OCI-LY1 (cell line): ENCODE results near the gene MYO16.

Experiments
- CTCF ChIP-seq: fragments of 200-600 bp; sonication (generic), shearing (Covaris generic); IDR thresholded peaks from 2 replicates; pipeline ENCODE4 v1.5.1; 2017; ENCODE audit warnings: mild to moderate bottlenecking, antibody characterized with exemption, low read length, moderate library complexity, mixed read lengths
- EZH2 ChIP-seq: fragments of 200-600 bp; sonication (generic), shearing (Covaris generic); IDR thresholded peaks from 2 replicates; pipeline ENCODE4 v1.8.0; 2017; ENCODE audit warnings: borderline replicate concordance, mixed run types, mild to moderate bottlenecking, antibody characterized with exemption, low read length, moderate library complexity, mixed read lengths

- TF ChIP-seq CTCF (no peak), EZH2 (no peak)
Observed at GRCh38 chr13:108618233-108618632, 11.2 kb upstream of the MYO16 start.
